HepG2 (cell line): ENCODE measurements around the gene GPS1. TPM values are rescaled to one million over a fixed set of nuclear protein-coding genes. Genes with fewer than 3 reads are reported as not detected.
A peak's percentile ranks its signal among the peaks of the same experiment; 100 is the strongest.

ENCODE experiments used
- ATAC-seq: fragments of 200-7000 bp; cut with Tn5 transposase; 3 replicates; pipeline ENCODE4 v1.9.1; 2020; ENCODE audit warnings: mild to moderate bottlenecking, moderate library complexity
- BruUV-seq: library from RNA; stranded (reverse); fragments of 400-500 nt; replicated peaks from 2 replicates; lab custom pipeline; 2021; lab: Mats Ljungman, UMichigan
- CTCF ChIA-PET: fragments of 300-600 bp; formaldehyde crosslinking; extraction: SDS; loops from one replicate; lab custom pipeline; 2021; ENCODE audit warnings: low total read pairs, inconsistent platforms, low intra/inter-chr PET ratio; lab: Yijun Ruan, JAX
- POLR2A ChIA-PET: fragments of 350-600 bp; sonication (Branson Sonifier 250); formaldehyde crosslinking; loops from one replicate; lab custom pipeline; 2020; ENCODE audit warnings: antibody characterized with exemption, inconsistent platforms; lab: Yijun Ruan, JAX
- DNase-seq: peaks from one replicate; pipeline ENCODE4 v3.0.0-alpha.2; 2015; ENCODE audit warnings: low spot score
- FAIRE-seq: peaks from 3 replicates; lab custom pipeline; 2011; peaks lifted over from hg19 to GRCh38; lab: Jason Lieb, UNC
- H2AFZ ChIP-seq: one replicate; pipeline ENCODE4 v1.6.1; 2011; ENCODE audit warnings: low read length, inconsistent platforms
- H3K27ac ChIP-seq: fragments of 300-600 bp; 3 replicates; pipeline ENCODE4 v1.8.0; 2011; ENCODE audit warnings: mixed run types, mild to moderate bottlenecking, mixed read lengths, low read length, inconsistent platforms; ENCODE audit not compliant: insufficient read depth; ENCODE audit errors: extremely low read length
- H3K27me3 ChIP-seq, 2 experiments: fragments of 200-600 bp in 1 of 2; 2 replicates in 1 of 2; 3 replicates in 1 of 2; pipeline versions ENCODE4 v1.6.0 to v1.8.0; 2011; ENCODE audit warnings: low read length in 2 of 2, mild to moderate bottlenecking in 2 of 2, moderate library complexity in 2 of 2, inconsistent platforms in 1 of 2; ENCODE audit not compliant: insufficient read depth in 2 of 2, control insufficient read depth in 1 of 2
- H3K36me3 ChIP-seq, 2 experiments: fragments of 200-600 bp in 1 of 2; replicated peaks in 1 of 2; 2 replicates in 1 of 2; 3 replicates in 1 of 2; pipeline versions ENCODE4 v1.5.1 to v1.8.0; 2011; ENCODE audit warnings: low read length in 2 of 2, inconsistent platforms in 1 of 2; ENCODE audit not compliant: insufficient read depth in 2 of 2, control insufficient read depth in 1 of 2
- H3K4me1 ChIP-seq: 2 replicates; pipeline ENCODE4 v1.5.1; 2012; ENCODE audit warnings: low read length, inconsistent platforms; ENCODE audit not compliant: insufficient read depth
- H3K4me2 ChIP-seq: 2 replicates; pipeline ENCODE4 v1.6.0; 2011; ENCODE audit warnings: low read depth, low read length, inconsistent platforms
- H3K4me3 ChIP-seq, 3 experiments: fragments of 200-600 bp in 1 of 3; sonication (generic), shearing (Covaris generic) in 1 of 3; replicated peaks in 1 of 3; 2 replicates each; pipeline ENCODE4 v1.5.1; 2011 to 2016; ENCODE audit warnings: low read length in 3 of 3, inconsistent platforms in 2 of 3, low read depth in 2 of 3, mild to moderate bottlenecking in 2 of 3, control low read depth in 1 of 3, mixed read lengths in 1 of 3; ENCODE audit not compliant: insufficient read depth in 1 of 3
- H3K79me2 ChIP-seq: one replicate; pipeline ENCODE4 v1.6.1; 2011; ENCODE audit warnings: low read length, inconsistent platforms; ENCODE audit not compliant: insufficient read depth
- H3K9ac ChIP-seq: 2 replicates; pipeline ENCODE4 v1.6.0; 2011; ENCODE audit warnings: mild to moderate bottlenecking, low read depth, low read length, inconsistent platforms; ENCODE audit not compliant: insufficient read depth
- H3K9me3 ChIP-seq: 2 replicates; pipeline ENCODE4 v1.5.1; 2012; ENCODE audit warnings: mild to moderate bottlenecking, low read length
- H4K20me1 ChIP-seq: 2 replicates; pipeline ENCODE4 v1.6.0; 2011; ENCODE audit warnings: inconsistent platforms, mild to moderate bottlenecking, low read length, moderate library complexity; ENCODE audit not compliant: insufficient read depth
- FOXP1 ChIP-seq, 2 experiments: fragments of 450-650 bp in 1 of 2; IDR thresholded peaks; 2 replicates each; pipeline ENCODE4 v1.6.1; 2017 to 2018; ENCODE audit warnings: antibody characterized with exemption in 1 of 2
- HNRNPL ChIP-seq: fragments of 200-400 bp; formaldehyde crosslinking; IDR thresholded peaks from 2 replicates; pipeline ENCODE4 v1.6.1; 2017; ENCODE audit warnings: mild to moderate bottlenecking, low read depth, low read length
- POLR2A ChIP-seq, 2 experiments: IDR thresholded peaks; 2 replicates each; pipeline ENCODE4 v1.6.1; 2011; ENCODE audit warnings: low read depth in 2 of 2, low read length in 2 of 2, mild to moderate bottlenecking in 1 of 2, moderate library complexity in 1 of 2; ENCODE audit not compliant: insufficient read depth in 1 of 2
- SRSF4 ChIP-seq: fragments of 200-400 bp; formaldehyde crosslinking; IDR thresholded peaks from one replicate; pipeline ENCODE4 v1.6.1; 2018; ENCODE audit warnings: mild to moderate bottlenecking, low read depth, low read length, moderate library complexity; ENCODE audit not compliant: poor library complexity, severe bottlenecking
- TCF7 ChIP-seq: sonication (generic); IDR thresholded peaks from 2 replicates; pipeline ENCODE4 v1.6.1; 2016; ENCODE audit warnings: antibody characterized with exemption, low read depth
- TRIM24 ChIP-seq: sonication (generic); formaldehyde crosslinking; IDR thresholded peaks from 2 replicates; pipeline ENCODE4 v1.8.0; 2022; ENCODE audit warnings: mild to moderate bottlenecking, missing genetic modification reagents
- ZNF282 ChIP-seq: fragments of 450-650 bp; IDR thresholded peaks from 2 replicates; pipeline ENCODE4 v1.6.1; 2018; ENCODE audit not compliant: partially characterized antibody
- ZNF30 ChIP-seq: sonication (generic); formaldehyde crosslinking; IDR thresholded peaks from 2 replicates; pipeline ENCODE4 v1.5.0; 2020; ENCODE audit warnings: mild to moderate bottlenecking, missing genetic modification reagents
- WGBS: methylation state at CpG from one replicate; pipeline ENCODE4 v1.1.6; 2017; ENCODE audit warnings: low lambda C conversion rate; 5-methylcytosine and 5-hydroxymethylcytosine counted together
- in situ Hi-C: cut with HindIII; loops from 2 replicates; pipeline ENCODE4 v1.10.0; 2017; ENCODE audit warnings: low pct_unique_long_range_greater_than_20kb; ENCODE audit not compliant: extremely low pct_ligation_motif_present
- intact Hi-C: fragments of 100-400 bp; cut with micrococcal nuclease; formaldehyde crosslinking; loops from one replicate; pipeline ENCODE4 v1.10.0; 2022; ENCODE audit not compliant: unreplicated experiment
- polyA plus RNA-seq, 8 experiments: library from polyadenylated mRNA; depleted of rRNA in 3 of 8; stranded (reverse) in 7 of 8; unstranded in 1 of 8; fragments of >200 nt; fragmentation: Illumina TruSeq in 4 of 8; extraction: Trizol in 4 of 8; gene quantifications; 2 replicates each; pipeline versions ENCODE4 v1.2.1 to v1.2.3, GENCODE V29; 2011 to 2016; ENCODE audit warnings: low read depth in 4 of 8, missing spikeins in 1 of 8, mixed read lengths in 1 of 8; ENCODE audit not compliant: insufficient read depth in 1 of 8
- total RNA-seq, 5 experiments: library from RNA; depleted of rRNA; stranded (reverse); fragments of >200 nt; fragmentation: Illumina TruSeq; extraction: Trizol; gene quantifications; 2 replicates each; pipeline ENCODE4 v1.2.3, GENCODE V29; 2016; ENCODE audit warnings: low read depth in 1 of 5
- TF ChIP-seq, protein P1 (sequence below): IDR thresholded peaks from 2 replicates; pipeline ENCODE4 v1.6.1; 2016; ENCODE audit warnings: mild to moderate bottlenecking

Gene GPS1
- total and polyA plus RNA-seq, 2 of the 13 experiments (the other 11 are each of a cell fraction or from before 2014, with no cell fraction given), result 124 to 128 TPM

- no peak overlapping the region for H3K4me2 ChIP-seq
- H4K20me1 ChIP-seq, result peaks cover 53% of the 10 kb centered on the region
- ChIA-PET CTCF (no interaction called here), POLR2A (interaction anchor here (1.2 kb wide), 1 partner anchor 18 kb away, joined by 3 read pairs; no protein-coding TSS in a partner anchor)
- no TSS peak for BruUV-seq
- H3K79me2 ChIP-seq, result no peaks in the 10 kb centered on the region
- H3K36me3 ChIP-seq, result peaks cover 67 to 80% of the 10 kb centered on the region in 2 experiments
- WGBS, result 96% methylated on average over 18 of the region's 20 CpGs
- H2AFZ ChIP-seq, result no peak overlapping the region
- no peak for DNase-seq
- no peak overlapping the region for H3K27ac ChIP-seq
- H3K4me1 ChIP-seq, result no peaks in the 10 kb centered on the region
- no peak for ATAC-seq
- no peak for FAIRE-seq
- no peaks in the 10 kb centered on the region for H3K27me3 ChIP-seq
- in situ Hi-C loops, result no loop called here
- TF ChIP-seq ZNF30 (CRISPR knock-in tag), result 0 out of 2 replicates have a peak, but pooled peaks have one; percentile 51
- TF ChIP-seq, protein P1, sequence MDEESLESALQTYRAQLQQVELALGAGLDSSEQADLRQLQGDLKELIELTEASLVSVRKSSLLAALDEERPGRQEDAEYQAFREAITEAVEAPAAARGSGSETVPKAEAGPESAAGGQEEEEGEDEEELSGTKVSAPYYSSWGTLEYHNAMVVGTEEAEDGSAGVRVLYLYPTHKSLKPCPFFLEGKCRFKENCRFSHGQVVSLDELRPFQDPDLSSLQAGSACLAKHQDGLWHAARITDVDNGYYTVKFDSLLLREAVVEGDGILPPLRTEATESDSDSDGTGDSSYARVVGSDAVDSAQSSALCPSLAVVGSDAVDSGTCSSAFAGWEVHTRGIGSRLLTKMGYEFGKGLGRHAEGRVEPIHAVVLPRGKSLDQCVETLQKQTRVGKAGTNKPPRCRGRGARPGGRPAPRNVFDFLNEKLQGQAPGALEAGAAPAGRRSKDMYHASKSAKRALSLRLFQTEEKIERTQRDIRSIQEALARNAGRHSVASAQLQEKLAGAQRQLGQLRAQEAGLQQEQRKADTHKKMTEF (CRISPR knock-in tag), result no peak
- TF ChIP-seq TCF7, result no peak
- TF ChIP-seq TRIM24 (CRISPR knock-in tag), result no peak
- TF ChIP-seq ZNF282, result no peak
- 0 out of 2 replicates have a peak, but pooled peaks have one; percentile 31 for TF ChIP-seq HNRNPL
- 0 out of 4 replicates have a peak, but pooled peaks have one; percentile 9 to 12 for TF ChIP-seq POLR2A (IDR thresholded peaks at IDR 0.05; ENCODE audit: insufficient read depth in 1 of 2, low read depth in 2 of 2, low read length in 2 of 2)
- TF ChIP-seq FOXP1 (IDR thresholded peaks at IDR 0.05), result no peak
- TF ChIP-seq FOXP1 (CRISPR knock-in tag; IDR thresholded peaks at IDR 0.05), result no peak
- peak; percentile 37 for TF ChIP-seq SRSF4
- H3K9me3 ChIP-seq, result no peaks in the 10 kb centered on the region
- H3K4me3 ChIP-seq, result no peak overlapping the region
- intact Hi-C loops, result no loop called here
- H3K9ac ChIP-seq, result no peak overlapping the region
These were observed 29.8 kb downstream of the GPS1 start for GRCh38 chr17:82081546-82081945.
